Measurements from ENCODE around the gene PCSK9. TPM values are rescaled to one million over a fixed set of nuclear protein-coding genes. Genes with fewer than 3 reads are reported as not detected.
A peak's percentile ranks its signal among the peaks of the same experiment; 100 is the strongest.

Gene PCSK9
- total and polyA plus RNA-seq, 9 of the 15 experiments (the other 6 are each of a cell fraction or from before 2014, with no cell fraction given) = 3.2 to 58.6 (median 24.7) TPM

- TF ChIP-seq, protein P1, sequence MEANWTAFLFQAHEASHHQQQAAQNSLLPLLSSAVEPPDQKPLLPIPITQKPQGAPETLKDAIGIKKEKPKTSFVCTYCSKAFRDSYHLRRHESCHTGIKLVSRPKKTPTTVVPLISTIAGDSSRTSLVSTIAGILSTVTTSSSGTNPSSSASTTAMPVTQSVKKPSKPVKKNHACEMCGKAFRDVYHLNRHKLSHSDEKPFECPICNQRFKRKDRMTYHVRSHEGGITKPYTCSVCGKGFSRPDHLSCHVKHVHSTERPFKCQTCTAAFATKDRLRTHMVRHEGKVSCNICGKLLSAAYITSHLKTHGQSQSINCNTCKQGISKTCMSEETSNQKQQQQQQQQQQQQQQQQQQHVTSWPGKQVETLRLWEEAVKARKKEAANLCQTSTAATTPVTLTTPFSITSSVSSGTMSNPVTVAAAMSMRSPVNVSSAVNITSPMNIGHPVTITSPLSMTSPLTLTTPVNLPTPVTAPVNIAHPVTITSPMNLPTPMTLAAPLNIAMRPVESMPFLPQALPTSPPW (CRISPR knock-in tag; IDR thresholded peaks at IDR 0.05) = peak; percentile 37; the same call in 1 of the 2 replicates
- TF ChIP-seq ZNF316 (IDR thresholded peaks at IDR 0.05) (no peak), CBFB (CRISPR knock-in tag; IDR thresholded peaks at IDR 0.05) (peak; percentile 43; the same call in 1 of the 2 replicates), RNF2 (IDR thresholded peaks at IDR 0.05) (no peak), BHLHE40 (IDR thresholded peaks at IDR 0.05; ENCODE audit: low read length) (peak; percentile 75), TCF3 (CRISPR knock-in tag; IDR thresholded peaks at IDR 0.05) (peak; percentile 16; the same call in 1 of the 2 replicates), BCOR (IDR thresholded peaks at IDR 0.05) (peak; percentile 13; the same call in 1 of the 2 replicates), HDAC1 (IDR thresholded peaks at IDR 0.05) (peak in 1 of 2 experiments; percentile 37; a peak in 1 of 4 replicates), L3MBTL2 (IDR thresholded peaks at IDR 0.05) (peak; percentile 96), XRCC5 (IDR thresholded peaks at IDR 0.05; ENCODE audit: low read depth, low read length) (no peak), ZBTB7A (IDR thresholded peaks at IDR 0.05; ENCODE audit: borderline replicate concordance, control insufficient read depth, low read depth, low read length) (0 out of 2 replicates have a peak, but pooled peaks have one; percentile 11), NCOR1 (IDR thresholded peaks at IDR 0.05) (no peak; the same call in 1 of the 2 replicates), RBBP5 (IDR thresholded peaks at IDR 0.05; ENCODE audit: borderline replicate concordance, insufficient read depth, low read length, poor library complexity, severe bottlenecking) (peak; percentile 72), MTA3 (IDR thresholded peaks at IDR 0.05; ENCODE audit: borderline replicate concordance) (peak; percentile 71), FIP1L1 (IDR thresholded peaks at IDR 0.05; ENCODE audit: low read depth, low read length, poor library complexity, severe bottlenecking) (peak; percentile 85), ZFX (CRISPR knock-in tag; IDR thresholded peaks at IDR 0.05) (peak; percentile 62), ZNF12 (CRISPR knock-in tag; IDR thresholded peaks at IDR 0.05) (0 out of 2 replicates have a peak, but pooled peaks have one; percentile 56)
- TF ChIP-seq, protein P2, sequence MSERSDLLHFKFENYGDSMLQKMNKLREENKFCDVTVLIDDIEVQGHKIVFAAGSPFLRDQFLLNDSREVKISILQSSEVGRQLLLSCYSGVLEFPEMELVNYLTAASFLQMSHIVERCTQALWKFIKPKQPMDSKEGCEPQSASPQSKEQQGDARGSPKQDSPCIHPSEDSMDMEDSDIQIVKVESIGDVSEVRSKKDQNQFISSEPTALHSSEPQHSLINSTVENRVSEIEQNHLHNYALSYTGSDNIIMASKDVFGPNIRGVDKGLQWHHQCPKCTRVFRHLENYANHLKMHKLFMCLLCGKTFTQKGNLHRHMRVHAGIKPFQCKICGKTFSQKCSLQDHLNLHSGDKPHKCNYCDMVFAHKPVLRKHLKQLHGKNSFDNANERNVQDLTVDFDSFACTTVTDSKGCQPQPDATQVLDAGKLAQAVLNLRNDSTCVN (CRISPR knock-in tag; IDR thresholded peaks at IDR 0.05) = no peak
- TF ChIP-seq, protein P3, sequence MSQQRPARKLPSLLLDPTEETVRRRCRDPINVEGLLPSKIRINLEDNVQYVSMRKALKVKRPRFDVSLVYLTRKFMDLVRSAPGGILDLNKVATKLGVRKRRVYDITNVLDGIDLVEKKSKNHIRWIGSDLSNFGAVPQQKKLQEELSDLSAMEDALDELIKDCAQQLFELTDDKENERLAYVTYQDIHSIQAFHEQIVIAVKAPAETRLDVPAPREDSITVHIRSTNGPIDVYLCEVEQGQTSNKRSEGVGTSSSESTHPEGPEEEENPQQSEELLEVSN (IDR thresholded peaks at IDR 0.05; ENCODE audit: borderline replicate concordance in 1 of 2, extremely low read depth in 1 of 2, insufficient read depth in 1 of 2, insufficient read length in 1 of 2, low read depth in 1 of 2, low read length in 1 of 2, poor library complexity in 1 of 2, severe bottlenecking in 1 of 2) = peak; percentile 70 to 90
Observed at GRCh38 chr1:55039342-55040082, at the start of gene PCSK9 (continued).
